A673 (cell line): ENCODE measurements around the gene ORAI1. TPM values are rescaled to one million over a fixed set of nuclear protein-coding genes. Genes with fewer than 3 reads are reported as not detected.

ENCODE experiments used
- BruUV-seq: library from RNA; stranded (reverse); fragments of 400-500 nt; replicated peaks from 2 replicates; lab custom pipeline; 2021; lab: Mats Ljungman, UMichigan
- CTCF ChIA-PET: fragments of 300-600 bp; sonication (Branson Sonifier 250); formaldehyde crosslinking; loops from one replicate; lab custom pipeline; 2022; ENCODE audit warnings: antibody characterized with exemption; lab: Charles Lee
- POLR2A ChIA-PET: fragments of 300-600 bp; sonication (Branson Sonifier 250); formaldehyde crosslinking; loops from one replicate; lab custom pipeline; 2022; ENCODE audit warnings: antibody characterized with exemption; ENCODE audit not compliant: low non-redundant PET; lab: Charles Lee
- DNase-seq: peaks from one replicate; pipeline ENCODE4 v3.0.0-alpha.2; 2015; ENCODE audit warnings: low spot score
- H3K27ac ChIP-seq: fragments of 200-600 bp; sonication (generic); 2 replicates; pipeline ENCODE4 v1.5.1; 2016; ENCODE audit warnings: mixed run types, low read depth, mild to moderate bottlenecking, mixed read lengths, antibody characterized with exemption, low read length; ENCODE audit not compliant: poor library complexity, severe bottlenecking
- H3K27me3 ChIP-seq: fragments of 200-600 bp; sonication (generic); replicated peaks from 2 replicates; pipeline ENCODE4 v1.6.1; 2017; ENCODE audit warnings: mixed run types, low read depth, mild to moderate bottlenecking, mixed read lengths, antibody characterized with exemption, low read length; ENCODE audit not compliant: insufficient read depth, poor library complexity
- H3K36me3 ChIP-seq: fragments of 200-600 bp; sonication (generic); 2 replicates; pipeline ENCODE4 v1.6.1; 2016; ENCODE audit warnings: mixed run types, mild to moderate bottlenecking, mixed read lengths, antibody characterized with exemption, low read length; ENCODE audit not compliant: insufficient read depth, poor library complexity, severe bottlenecking
- H3K4me1 ChIP-seq: fragments of 200-600 bp; sonication (generic); 2 replicates; pipeline ENCODE4 v1.6.1; 2017; ENCODE audit warnings: mixed run types, mild to moderate bottlenecking, mixed read lengths, antibody characterized with exemption, low read length; ENCODE audit not compliant: insufficient read depth, poor library complexity, severe bottlenecking
- H3K4me3 ChIP-seq: fragments of 200-600 bp; sonication (generic); 2 replicates; pipeline ENCODE4 v1.5.1; 2016; ENCODE audit warnings: low read depth, mixed run types, mild to moderate bottlenecking, mixed read lengths, low read length; ENCODE audit not compliant: poor library complexity, severe bottlenecking
- H3K9me3 ChIP-seq: fragments of 200-600 bp; sonication (generic); 2 replicates; pipeline ENCODE4 v1.6.1; 2016; ENCODE audit warnings: mixed run types, low read depth, mild to moderate bottlenecking, mixed read lengths, antibody characterized with exemption, low read length; ENCODE audit not compliant: poor library complexity, severe bottlenecking
- EZH2 ChIP-seq: fragments of 200-600 bp; sonication (generic); IDR thresholded peaks from 2 replicates; pipeline ENCODE4 v1.6.1; 2017; ENCODE audit warnings: borderline replicate concordance, low read depth, mild to moderate bottlenecking, mixed read lengths, antibody characterized with exemption, low read length; ENCODE audit not compliant: poor library complexity, severe bottlenecking
- intact Hi-C: fragments of 100-400 bp; cut with micrococcal nuclease; formaldehyde crosslinking; loops from one replicate; pipeline ENCODE4 v1.10.0; 2022; ENCODE audit not compliant: unreplicated experiment
- total RNA-seq: library from RNA; stranded (reverse); gene quantifications from 2 replicates; pipeline ENCODE4 v1.2.3, GENCODE V29; 2021
- TF ChIP-seq, protein P1 (sequence below): fragments of 300-800, 200-600 bp; sonication (generic); conservative IDR thresholded peaks from 2 replicates; pipeline ENCODE4 v1.5.1; 2017; ENCODE audit warnings: low read depth, mild to moderate bottlenecking, antibody characterized with exemption, low read length, moderate library complexity, mixed read lengths

Gene ORAI1
- total RNA-seq, 1 experiment from 2014 or later, result 28.2 TPM

DNA sequence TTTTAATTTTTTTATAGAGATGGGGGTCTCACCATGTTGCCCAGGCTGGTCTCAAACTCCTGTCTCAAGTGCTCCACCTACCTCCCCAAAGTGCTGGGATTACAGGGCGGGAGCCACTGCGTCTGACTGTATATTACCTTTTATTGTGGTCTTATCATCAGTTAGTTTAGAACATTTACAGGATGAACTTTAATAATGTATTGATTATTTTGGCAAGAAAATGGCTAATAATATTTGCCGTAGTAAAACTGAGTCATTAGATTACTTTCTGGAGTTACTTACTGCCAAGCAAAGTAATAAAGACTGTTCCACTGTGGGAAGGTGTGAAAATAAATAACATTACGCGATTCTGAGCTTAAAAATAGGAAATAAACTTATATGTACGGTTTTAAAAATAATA is 23.6 kb upstream of the ORAI1 start:
- DNase-seq, result no peak
- CTCF ChIA-PET, result no interaction called here
- no TSS peak for BruUV-seq
- Histone ChIP-seq H3K4me3 (no peak overlapping the region), H3K9me3 (no peaks in the 10 kb centered on the region), H3K36me3 (no peaks in the 10 kb centered on the region), H3K27me3 (no peaks in the 10 kb centered on the region), H3K4me1 (no peaks in the 10 kb centered on the region), H3K27ac (no peak overlapping the region)
- POLR2A ChIA-PET, result no interaction called here
- TF ChIP-seq, protein P1, sequence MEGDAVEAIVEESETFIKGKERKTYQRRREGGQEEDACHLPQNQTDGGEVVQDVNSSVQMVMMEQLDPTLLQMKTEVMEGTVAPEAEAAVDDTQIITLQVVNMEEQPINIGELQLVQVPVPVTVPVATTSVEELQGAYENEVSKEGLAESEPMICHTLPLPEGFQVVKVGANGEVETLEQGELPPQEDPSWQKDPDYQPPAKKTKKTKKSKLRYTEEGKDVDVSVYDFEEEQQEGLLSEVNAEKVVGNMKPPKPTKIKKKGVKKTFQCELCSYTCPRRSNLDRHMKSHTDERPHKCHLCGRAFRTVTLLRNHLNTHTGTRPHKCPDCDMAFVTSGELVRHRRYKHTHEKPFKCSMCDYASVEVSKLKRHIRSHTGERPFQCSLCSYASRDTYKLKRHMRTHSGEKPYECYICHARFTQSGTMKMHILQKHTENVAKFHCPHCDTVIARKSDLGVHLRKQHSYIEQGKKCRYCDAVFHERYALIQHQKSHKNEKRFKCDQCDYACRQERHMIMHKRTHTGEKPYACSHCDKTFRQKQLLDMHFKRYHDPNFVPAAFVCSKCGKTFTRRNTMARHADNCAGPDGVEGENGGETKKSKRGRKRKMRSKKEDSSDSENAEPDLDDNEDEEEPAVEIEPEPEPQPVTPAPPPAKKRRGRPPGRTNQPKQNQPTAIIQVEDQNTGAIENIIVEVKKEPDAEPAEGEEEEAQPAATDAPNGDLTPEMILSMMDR, result no peak
- no peak for TF ChIP-seq EZH2
- intact Hi-C loops, result no loop called here

DNA sequence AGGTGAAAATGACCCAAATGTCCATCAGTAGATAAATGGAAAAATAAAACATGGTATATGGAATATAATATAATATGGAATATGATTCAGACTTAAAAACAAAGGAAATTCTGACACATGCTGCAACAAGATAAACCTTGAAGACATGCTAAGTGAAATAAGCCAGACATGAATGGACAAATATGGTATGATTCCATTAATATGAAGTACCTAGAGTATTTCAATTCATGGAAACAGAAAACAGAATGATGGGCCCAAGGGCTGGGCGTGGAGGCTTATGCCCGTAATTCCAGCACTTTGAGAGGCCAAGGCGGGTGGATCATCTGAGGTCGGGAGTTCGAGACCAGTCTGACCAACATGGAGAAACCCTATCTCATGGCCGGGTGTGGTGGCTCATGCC is 22.7 kb upstream of the ORAI1 start:
- H3K9me3 ChIP-seq, result no peaks in the 10 kb centered on the region
- ChIA-PET POLR2A (no interaction called here), CTCF (no interaction called here)
- intact Hi-C loops, result no loop called here
- no peaks in the 10 kb centered on the region for H3K27me3 ChIP-seq
- TF ChIP-seq, protein P1, result no peak
- no peak for TF ChIP-seq EZH2
- no peak overlapping the region for H3K4me3 ChIP-seq
- DNase-seq, result no peak
- H3K36me3 ChIP-seq, result no peaks in the 10 kb centered on the region
- no peaks in the 10 kb centered on the region for H3K4me1 ChIP-seq
- BruUV-seq, result no TSS peak
- H3K27ac ChIP-seq, result no peak overlapping the region

DNA sequence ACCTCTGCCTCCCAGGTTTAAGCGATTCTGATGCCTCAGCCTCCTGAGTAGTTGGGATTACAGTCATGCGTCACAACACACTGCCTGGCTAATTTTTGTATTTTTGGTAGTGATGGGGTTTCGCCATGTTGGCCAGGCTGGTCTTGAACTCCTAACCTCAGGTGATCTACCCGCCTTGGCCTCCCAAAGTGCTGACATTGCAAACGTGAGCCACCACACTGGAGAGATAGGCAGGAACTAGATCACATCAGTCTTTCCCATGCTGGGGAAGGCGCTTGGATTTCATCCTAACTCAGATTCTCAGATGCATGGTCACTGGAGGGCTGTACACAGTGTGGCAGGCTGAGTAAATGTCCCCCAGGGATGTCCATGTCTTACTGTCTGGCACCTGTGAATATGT is 18.0 kb upstream of the ORAI1 start:
- POLR2A ChIA-PET, result no interaction called here
- Histone ChIP-seq H3K27ac (no peak overlapping the region), H3K4me3 (no peak overlapping the region), H3K27me3 (no peaks in the 10 kb centered on the region), H3K9me3 (no peaks in the 10 kb centered on the region), H3K36me3 (no peaks in the 10 kb centered on the region), H3K4me1 (peaks cover 9% of the 10 kb centered on the region)
- intact Hi-C loops, result no loop called here
- BruUV-seq, result no TSS peak
- DNase-seq, result no peak
- CTCF ChIA-PET, result no interaction called here
- no peak for TF ChIP-seq EZH2
- TF ChIP-seq, protein P1, result no peak
